ENCODE results near the gene DNAJB2.

DNA sequence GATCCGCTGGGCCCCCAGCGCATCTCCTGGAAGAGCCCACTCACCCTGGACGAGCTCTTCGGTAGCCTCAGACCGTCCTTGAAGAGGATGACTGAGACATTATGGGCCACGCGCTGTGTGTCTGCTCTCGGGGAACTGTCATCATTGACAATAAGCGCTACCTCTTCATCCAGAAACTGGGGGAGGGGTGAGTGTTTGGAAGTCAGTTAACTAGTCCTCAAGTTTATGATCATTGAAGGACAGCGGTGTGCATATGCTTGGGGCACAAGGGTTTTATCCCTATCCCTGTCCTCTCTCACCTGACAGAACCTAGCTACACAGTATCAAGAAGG lies 33.3 kb upstream of the DNAJB2 start:
- TF ChIP-seq, protein P1, sequence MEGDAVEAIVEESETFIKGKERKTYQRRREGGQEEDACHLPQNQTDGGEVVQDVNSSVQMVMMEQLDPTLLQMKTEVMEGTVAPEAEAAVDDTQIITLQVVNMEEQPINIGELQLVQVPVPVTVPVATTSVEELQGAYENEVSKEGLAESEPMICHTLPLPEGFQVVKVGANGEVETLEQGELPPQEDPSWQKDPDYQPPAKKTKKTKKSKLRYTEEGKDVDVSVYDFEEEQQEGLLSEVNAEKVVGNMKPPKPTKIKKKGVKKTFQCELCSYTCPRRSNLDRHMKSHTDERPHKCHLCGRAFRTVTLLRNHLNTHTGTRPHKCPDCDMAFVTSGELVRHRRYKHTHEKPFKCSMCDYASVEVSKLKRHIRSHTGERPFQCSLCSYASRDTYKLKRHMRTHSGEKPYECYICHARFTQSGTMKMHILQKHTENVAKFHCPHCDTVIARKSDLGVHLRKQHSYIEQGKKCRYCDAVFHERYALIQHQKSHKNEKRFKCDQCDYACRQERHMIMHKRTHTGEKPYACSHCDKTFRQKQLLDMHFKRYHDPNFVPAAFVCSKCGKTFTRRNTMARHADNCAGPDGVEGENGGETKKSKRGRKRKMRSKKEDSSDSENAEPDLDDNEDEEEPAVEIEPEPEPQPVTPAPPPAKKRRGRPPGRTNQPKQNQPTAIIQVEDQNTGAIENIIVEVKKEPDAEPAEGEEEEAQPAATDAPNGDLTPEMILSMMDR (IDR thresholded peaks at IDR 0.05), result no peak
- TF ChIP-seq POLR2AphosphoS5 (IDR thresholded peaks at IDR 0.05; ENCODE audit: low read depth, low read length) (no peak), TCF12 (IDR thresholded peaks at IDR 0.05) (no peak), EZH2phosphoT487 (IDR thresholded peaks at IDR 0.05; ENCODE audit: borderline replicate concordance, low read depth) (no peak), MEF2A (IDR thresholded peaks at IDR 0.05; ENCODE audit: borderline replicate concordance, low read depth) (no peak), RXRA (IDR thresholded peaks at IDR 0.05; ENCODE audit: borderline replicate concordance, low read depth) (no peak)
- TF ChIP-seq, protein P2, sequence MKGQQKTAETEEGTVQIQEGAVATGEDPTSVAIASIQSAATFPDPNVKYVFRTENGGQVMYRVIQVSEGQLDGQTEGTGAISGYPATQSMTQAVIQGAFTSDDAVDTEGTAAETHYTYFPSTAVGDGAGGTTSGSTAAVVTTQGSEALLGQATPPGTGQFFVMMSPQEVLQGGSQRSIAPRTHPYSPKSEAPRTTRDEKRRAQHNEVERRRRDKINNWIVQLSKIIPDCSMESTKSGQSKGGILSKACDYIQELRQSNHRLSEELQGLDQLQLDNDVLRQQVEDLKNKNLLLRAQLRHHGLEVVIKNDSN (IDR thresholded peaks at IDR 0.05; ENCODE audit: borderline replicate concordance, low read depth), result no peak
- TF ChIP-seq, protein P3, sequence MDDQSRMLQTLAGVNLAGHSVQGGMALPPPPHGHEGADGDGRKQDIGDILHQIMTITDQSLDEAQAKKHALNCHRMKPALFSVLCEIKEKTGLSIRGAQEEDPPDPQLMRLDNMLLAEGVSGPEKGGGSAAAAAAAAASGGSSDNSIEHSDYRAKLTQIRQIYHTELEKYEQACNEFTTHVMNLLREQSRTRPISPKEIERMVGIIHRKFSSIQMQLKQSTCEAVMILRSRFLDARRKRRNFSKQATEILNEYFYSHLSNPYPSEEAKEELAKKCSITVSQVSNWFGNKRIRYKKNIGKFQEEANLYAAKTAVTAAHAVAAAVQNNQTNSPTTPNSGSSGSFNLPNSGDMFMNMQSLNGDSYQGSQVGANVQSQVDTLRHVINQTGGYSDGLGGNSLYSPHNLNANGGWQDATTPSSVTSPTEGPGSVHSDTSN (IDR thresholded peaks at IDR 0.05), result no peak
